ENCODE measurements around the gene ADAM21. TPM values are rescaled to one million over a fixed set of nuclear protein-coding genes. Genes with fewer than 3 reads are reported as not detected.
"Not testable (repeated sequence)": the region's sequence is repeated elsewhere in the genome, so short reads cannot be mapped to it uniquely, and the experiment has no call there.

The ADAM21 gene
- total RNA-seq, 1 donor: 0.43 TPM

DNA sequence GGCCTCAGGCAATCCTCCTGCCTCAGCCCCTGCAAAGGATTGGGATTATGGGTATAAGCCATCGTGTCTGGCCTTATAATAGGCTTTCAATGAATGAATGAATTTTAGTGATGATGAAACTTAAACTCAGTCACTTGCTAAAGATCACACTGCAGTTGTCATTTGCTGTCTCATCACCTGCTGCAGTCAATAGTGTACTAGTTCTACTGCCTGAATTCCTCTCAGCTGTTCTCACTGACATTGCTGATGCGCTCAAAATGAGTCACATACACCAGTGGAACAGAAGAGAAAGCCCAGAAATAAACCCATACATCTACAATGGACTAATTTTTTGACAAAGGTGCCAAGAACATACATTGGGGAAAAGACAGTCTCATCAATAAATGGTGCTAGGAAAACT lies 29.4 kb upstream of the ADAM21 start:
- no peak overlapping the region for H3K4me3 ChIP-seq (ENCODE audit: low read depth, low read length)
- TF ChIP-seq CTCF (IDR thresholded peaks at IDR 0.05; ENCODE audit: insufficient read depth, low read depth, low read length): no peak
- no peak for DNase-seq (ENCODE audit: low read depth)

GRCh38 chr14:70425354-70425753 lies 26.6 kb upstream of the ADAM21 start:
- DNase-seq (ENCODE audit: low read depth): no peak
- H3K4me3 ChIP-seq (ENCODE audit: low read depth, low read length): no peak overlapping the region
- TF ChIP-seq CTCF (IDR thresholded peaks at IDR 0.05; ENCODE audit: insufficient read depth, low read depth, low read length): no peak

- not testable (repeated sequence) for DNase-seq (ENCODE audit: low read depth)
Measured at GRCh38 chr14:70426555-70426954, 25.4 kb upstream of the ADAM21 start.

GRCh38 chr14:70436867-70437266 lies 15.1 kb upstream of the ADAM21 start:
- DNase-seq (ENCODE audit: low read depth): no peak
- no peak for TF ChIP-seq CTCF (IDR thresholded peaks at IDR 0.05; ENCODE audit: insufficient read depth, low read depth, low read length)
- no peak overlapping the region for H3K4me3 ChIP-seq (ENCODE audit: low read depth, low read length)

More at GRCh38 chr14:70426555-70426954, 25.4 kb upstream of the ADAM21 start:
- not testable (repeated sequence) for H3K4me3 ChIP-seq (ENCODE audit: low read depth, low read length)

DNA sequence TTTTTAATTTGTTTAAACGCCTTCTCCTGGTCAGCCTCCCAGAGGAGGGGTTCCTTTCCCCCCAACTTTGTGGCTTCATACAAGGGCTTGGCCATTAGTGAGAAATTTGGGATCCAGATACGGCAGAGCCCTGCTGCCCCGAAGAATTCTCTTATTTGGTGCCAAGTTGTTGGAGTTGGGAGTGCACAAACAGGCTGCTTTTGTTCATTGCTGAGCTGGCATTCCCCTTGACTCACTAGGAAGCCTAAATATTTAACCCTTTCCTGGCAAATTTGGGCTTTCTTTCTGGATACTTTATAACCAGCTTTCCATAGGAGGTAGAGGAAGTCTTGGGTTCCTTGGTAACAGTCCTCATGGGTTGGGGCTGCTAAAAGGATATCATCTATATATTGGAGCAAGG lies 10.3 kb upstream of the ADAM21 start:
- no peak for TF ChIP-seq CTCF (IDR thresholded peaks at IDR 0.05; ENCODE audit: insufficient read depth, low read depth, low read length)
- DNase-seq (ENCODE audit: low read depth): no peak

DNA sequence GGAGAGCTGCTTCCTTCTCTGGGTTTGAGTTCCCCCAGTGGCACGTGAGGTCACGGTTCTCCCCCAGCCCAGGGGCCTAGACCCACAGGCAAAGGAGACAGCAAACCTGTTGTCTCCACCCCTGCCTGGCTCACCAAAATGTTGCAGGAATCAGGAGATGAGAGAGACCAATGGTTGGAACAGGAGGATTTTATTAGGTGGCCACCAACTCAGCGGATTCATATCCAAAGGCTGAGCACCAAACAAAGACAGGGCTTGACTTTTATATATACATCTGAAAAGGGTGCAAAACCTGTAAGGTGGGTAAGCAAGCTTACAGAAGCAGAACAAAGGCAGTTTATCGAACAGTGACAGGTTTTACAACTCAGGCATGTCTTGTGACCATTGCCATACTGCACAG lies 9.2 kb upstream of the ADAM21 start:
- no peak for DNase-seq (ENCODE audit: low read depth)
- TF ChIP-seq CTCF (IDR thresholded peaks at IDR 0.05; ENCODE audit: insufficient read depth, low read depth, low read length): no peak
- no peak overlapping the region for H3K4me3 ChIP-seq (ENCODE audit: low read depth, low read length)

More for the DNA sequence above, 10.3 kb upstream of the ADAM21 start:
- H3K4me3 ChIP-seq (ENCODE audit: low read depth, low read length): no peak overlapping the region

DNA sequence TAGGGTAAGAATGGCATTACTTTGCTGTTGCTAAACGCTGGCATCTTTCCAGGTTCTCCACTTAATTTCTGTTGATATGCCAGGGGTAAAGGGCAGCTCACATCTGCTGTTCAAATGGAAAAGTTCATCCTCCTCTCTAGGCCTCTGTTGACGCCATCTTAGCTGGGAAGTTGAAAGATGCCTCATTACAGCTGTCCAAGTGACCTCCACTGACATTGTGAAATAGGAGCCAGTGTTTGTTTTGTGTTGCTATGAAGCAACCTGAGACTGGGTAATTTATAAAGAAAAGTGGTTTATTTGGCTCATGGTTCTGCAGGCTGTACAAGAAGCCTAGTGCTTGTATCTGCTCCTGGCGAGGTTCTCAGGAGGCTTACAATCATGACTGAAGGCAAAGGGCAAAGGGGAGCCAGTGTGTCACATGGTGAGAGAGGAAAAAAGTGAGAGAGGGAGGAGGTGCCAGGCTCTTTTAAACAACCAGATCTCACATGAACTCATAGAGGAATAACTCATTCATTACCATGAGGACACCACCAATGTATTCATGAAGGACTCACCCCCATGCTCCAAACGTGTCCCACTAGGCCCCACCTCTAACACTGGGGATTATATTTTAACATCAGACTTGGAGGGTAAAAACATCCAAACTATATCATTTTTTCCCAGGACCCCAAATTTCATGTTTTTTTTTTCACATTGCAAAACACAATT lies 3.2 kb upstream of the ADAM21 start:
- TF ChIP-seq CTCF (IDR thresholded peaks at IDR 0.05; ENCODE audit: insufficient read depth, low read depth, low read length): no peak
- H3K4me3 ChIP-seq (ENCODE audit: low read depth, low read length): no peak overlapping the region
- DNase-seq (ENCODE audit: low read depth): peak; percentile 65
